Sigmoid colon (tissue), 7 donors: Measurements from ENCODE around the gene ZNF296. TPM values are rescaled to one million over a fixed set of nuclear protein-coding genes. Genes with fewer than 3 reads are reported as not detected.

Source experiments
- DNase-seq: peaks from one replicate; pipeline ENCODE4 v3.0.0-alpha.2; 2019
- H3K27ac ChIP-seq, 4 donors: fragments of 200-600 bp; sonication (generic); one replicate each; pipeline ENCODE4 v1.5.1; 2016 to 2019; ENCODE audit warnings: mild to moderate bottlenecking in 1 of 4
- H3K27me3 ChIP-seq, 3 donors: fragments of 200-600 bp; sonication (generic); one replicate each; pipeline ENCODE4 v1.5.1; 2019; ENCODE audit warnings: mild to moderate bottlenecking in 1 of 3
- H3K36me3 ChIP-seq, 4 donors: fragments of 200-600 bp; sonication (generic); one replicate each; pipeline ENCODE4 v1.5.1; 2016 to 2019
- H3K4me1 ChIP-seq, 4 donors: fragments of 200-600 bp; sonication (generic); one replicate each; pipeline ENCODE4 v1.5.1; 2017 to 2019
- H3K4me3 ChIP-seq, 4 donors: fragments of 200-600 bp; sonication (generic); one replicate each; pipeline ENCODE4 v1.5.1; 2017 to 2019; ENCODE audit warnings: mild to moderate bottlenecking in 2 of 4, moderate library complexity in 1 of 4
- H3K9me3 ChIP-seq, 4 donors: fragments of 200-600 bp in 3 of 4; sonication (generic) in 3 of 4; one replicate each; pipeline versions ENCODE4 v1.5.1 to v1.6.1; 2013 to 2019
- CTCF ChIP-seq, 4 experiments: fragments of 450-650 bp in 3 of 4; fragments of 200-600 bp in 1 of 4; IDR thresholded peaks; one replicate each; pipeline ENCODE4 v1.5.1; 2016 to 2019; ENCODE audit warnings: antibody characterized with exemption in 4 of 4, mild to moderate bottlenecking in 3 of 4, moderate library complexity in 2 of 4
- EP300 ChIP-seq, 4 donors: sonication (generic); formaldehyde crosslinking; IDR thresholded peaks; one replicate each; pipeline ENCODE4 v1.6.1; 2017; ENCODE audit warnings: antibody characterized with exemption in 4 of 4
- POLR2A ChIP-seq, 2 donors: fragments of 450-650 bp; IDR thresholded peaks; one replicate each; pipeline ENCODE4 v1.6.1; 2016; ENCODE audit warnings: antibody characterized with exemption in 2 of 2, mild to moderate bottlenecking in 2 of 2, moderate library complexity in 2 of 2
- POLR2AphosphoS5 ChIP-seq, 4 donors: sonication (generic); formaldehyde crosslinking; IDR thresholded peaks; one replicate each; pipeline ENCODE4 v1.6.1; 2017; ENCODE audit warnings: antibody characterized with exemption in 4 of 4
- WGBS, 2 donors: extraction: QIAGEN DNeasy Blood & Tissue Kit; methylation state at CpG; one replicate each; pipeline ENCODE4 v1.1.7; 2013; 5-methylcytosine and 5-hydroxymethylcytosine counted together
- intact Hi-C: fragments of 100-400 bp; cut with DNase I; formaldehyde crosslinking; loops from one replicate; pipeline ENCODE4 v1.15.1; 2023
- polyA plus RNA-seq, 3 donors: library from polyadenylated mRNA; stranded (reverse); fragments of 200-250 nt; gene quantifications; one replicate each; pipeline ENCODE4 v1.2.3, GENCODE V29; 2013
- total RNA-seq, 4 donors: library from RNA; depleted of rRNA; stranded (reverse); fragments of >200 nt; gene quantifications; one replicate each; pipeline ENCODE4 v1.1.0, GENCODE V29; 2016
- donor health status: healthy with polysubstance abuse.
- donor health status: Bipolar disorder and iron deficiency.
- donor health status: healthy.

ZNF296 gene
- total and polyA plus RNA-seq, 7 donors: 0.41 to 5.4 (median 2.8) TPM; not detected in 2

- intact Hi-C loops: loop anchor here (5.0 kb wide), 2 partner anchors 38 to 172 kb away; partner anchors contain the start of genes CLASRP and EXOC3L2
- Histone ChIP-seq H3K9me3 (no peaks in the 10 kb centered on the region), H3K4me3 (peak overlapping the region; percentile 22 to 51 (median 46)), H3K27me3 (no peaks in the 10 kb centered on the region), H3K4me1 (peaks cover 0 to 37% (median 32%) of the 10 kb centered on the region in 4 donors), H3K36me3 (peaks cover 3 to 15% (median 9%) of the 10 kb centered on the region in 4 donors), H3K27ac (peak overlapping the region; percentile 10 to 64 (median 54))
- peak in 1 of 2 donors; percentile 27 for TF ChIP-seq POLR2A (IDR thresholded peaks at IDR 0.05)
- no peak for TF ChIP-seq POLR2AphosphoS5 (IDR thresholded peaks at IDR 0.05)
- no peak for TF ChIP-seq CTCF (IDR thresholded peaks at IDR 0.05)
- peak; percentile 78 for DNase-seq
- 2 to 8% methylated on average over 25 to 26 of the region's 26 CpGs for WGBS, 2 donors
These were observed 813 bp downstream of the ZNF296 start for GRCh38 chr19:45075301-45076028.

GRCh38 chr19:45074744-45075300 is 1.5 kb downstream of the ZNF296 start:
- Histone ChIP-seq H3K4me3 (peak overlapping the region in 2 of 4 donors; percentile 46 to 51), H3K27ac (peak overlapping the region in 3 of 4 donors; percentile 10 to 60 (median 49)), H3K9me3 (no peaks in the 10 kb centered on the region), H3K4me1 (peaks cover 0 to 31% (median 26%) of the 10 kb centered on the region in 4 donors), H3K36me3 (peaks cover 10 to 22% (median 15%) of the 10 kb centered on the region in 4 donors), H3K27me3 (no peaks in the 10 kb centered on the region)
- intact Hi-C loops: loop anchor here (5.0 kb wide), 2 partner anchors 38 to 172 kb away; partner anchors contain the start of genes CLASRP and EXOC3L2
- WGBS, 2 donors: 43 to 48% methylated on average over 11 of the region's 11 CpGs
- TF ChIP-seq POLR2A (IDR thresholded peaks at IDR 0.05): no peak
- TF ChIP-seq EP300 (IDR thresholded peaks at IDR 0.05): no peak
- TF ChIP-seq POLR2AphosphoS5 (IDR thresholded peaks at IDR 0.05): no peak
- TF ChIP-seq CTCF (IDR thresholded peaks at IDR 0.05): no peak
- no peak for DNase-seq

GRCh38 chr19:45071969-45072790 is 4.1 kb downstream of the ZNF296 start:
- no peak overlapping the region for H3K27ac ChIP-seq
- no peaks in the 10 kb centered on the region for H3K27me3 ChIP-seq
- peaks cover 0 to 23% (median 19%) of the 10 kb centered on the region in 4 donors for H3K4me1 ChIP-seq
- no peak overlapping the region for H3K4me3 ChIP-seq
- no peak for DNase-seq
- TF ChIP-seq POLR2A (IDR thresholded peaks at IDR 0.05): no peak
- TF ChIP-seq EP300 (IDR thresholded peaks at IDR 0.05): no peak
- no peak for TF ChIP-seq CTCF (IDR thresholded peaks at IDR 0.05)
- no peak for TF ChIP-seq POLR2AphosphoS5 (IDR thresholded peaks at IDR 0.05)
- intact Hi-C loops: no loop called here
- 88 to 91% methylated on average over 34 of the region's 34 CpGs for WGBS, 2 donors
- peaks cover 32 to 48% (median 39%) of the 10 kb centered on the region in 4 donors for H3K36me3 ChIP-seq
- no peaks in the 10 kb centered on the region for H3K9me3 ChIP-seq

GRCh38 chr19:45071545-45071938 is 4.7 kb downstream of the ZNF296 start:
- peaks cover 0 to 17% (median 16%) of the 10 kb centered on the region in 4 donors for H3K4me1 ChIP-seq
- TF ChIP-seq CTCF (IDR thresholded peaks at IDR 0.05): no peak
- peaks cover 32 to 54% (median 42%) of the 10 kb centered on the region in 4 donors for H3K36me3 ChIP-seq
- H3K4me3 ChIP-seq: no peak overlapping the region
- DNase-seq: no peak
- intact Hi-C loops: no loop called here
- no peak overlapping the region for H3K27ac ChIP-seq
- no peaks in the 10 kb centered on the region for H3K9me3 ChIP-seq
- no peaks in the 10 kb centered on the region for H3K27me3 ChIP-seq
- WGBS, 2 donors: 91 to 93% methylated on average over 25 of the region's 25 CpGs
